ENCODE data around the gene KLLN. TPM values are rescaled to one million over a fixed set of nuclear protein-coding genes. Genes with fewer than 3 reads are reported as not detected.

The KLLN gene
- total and polyA plus RNA-seq, 9 of the 15 experiments (the other 6 are each of a cell fraction or from before 2014, with no cell fraction given): 0.07 to 0.40 (median 0.25) TPM

GRCh38 chr10:87826653-87827052 lies 36.7 kb downstream of the KLLN start (continued):
- TF ChIP-seq, protein P1, sequence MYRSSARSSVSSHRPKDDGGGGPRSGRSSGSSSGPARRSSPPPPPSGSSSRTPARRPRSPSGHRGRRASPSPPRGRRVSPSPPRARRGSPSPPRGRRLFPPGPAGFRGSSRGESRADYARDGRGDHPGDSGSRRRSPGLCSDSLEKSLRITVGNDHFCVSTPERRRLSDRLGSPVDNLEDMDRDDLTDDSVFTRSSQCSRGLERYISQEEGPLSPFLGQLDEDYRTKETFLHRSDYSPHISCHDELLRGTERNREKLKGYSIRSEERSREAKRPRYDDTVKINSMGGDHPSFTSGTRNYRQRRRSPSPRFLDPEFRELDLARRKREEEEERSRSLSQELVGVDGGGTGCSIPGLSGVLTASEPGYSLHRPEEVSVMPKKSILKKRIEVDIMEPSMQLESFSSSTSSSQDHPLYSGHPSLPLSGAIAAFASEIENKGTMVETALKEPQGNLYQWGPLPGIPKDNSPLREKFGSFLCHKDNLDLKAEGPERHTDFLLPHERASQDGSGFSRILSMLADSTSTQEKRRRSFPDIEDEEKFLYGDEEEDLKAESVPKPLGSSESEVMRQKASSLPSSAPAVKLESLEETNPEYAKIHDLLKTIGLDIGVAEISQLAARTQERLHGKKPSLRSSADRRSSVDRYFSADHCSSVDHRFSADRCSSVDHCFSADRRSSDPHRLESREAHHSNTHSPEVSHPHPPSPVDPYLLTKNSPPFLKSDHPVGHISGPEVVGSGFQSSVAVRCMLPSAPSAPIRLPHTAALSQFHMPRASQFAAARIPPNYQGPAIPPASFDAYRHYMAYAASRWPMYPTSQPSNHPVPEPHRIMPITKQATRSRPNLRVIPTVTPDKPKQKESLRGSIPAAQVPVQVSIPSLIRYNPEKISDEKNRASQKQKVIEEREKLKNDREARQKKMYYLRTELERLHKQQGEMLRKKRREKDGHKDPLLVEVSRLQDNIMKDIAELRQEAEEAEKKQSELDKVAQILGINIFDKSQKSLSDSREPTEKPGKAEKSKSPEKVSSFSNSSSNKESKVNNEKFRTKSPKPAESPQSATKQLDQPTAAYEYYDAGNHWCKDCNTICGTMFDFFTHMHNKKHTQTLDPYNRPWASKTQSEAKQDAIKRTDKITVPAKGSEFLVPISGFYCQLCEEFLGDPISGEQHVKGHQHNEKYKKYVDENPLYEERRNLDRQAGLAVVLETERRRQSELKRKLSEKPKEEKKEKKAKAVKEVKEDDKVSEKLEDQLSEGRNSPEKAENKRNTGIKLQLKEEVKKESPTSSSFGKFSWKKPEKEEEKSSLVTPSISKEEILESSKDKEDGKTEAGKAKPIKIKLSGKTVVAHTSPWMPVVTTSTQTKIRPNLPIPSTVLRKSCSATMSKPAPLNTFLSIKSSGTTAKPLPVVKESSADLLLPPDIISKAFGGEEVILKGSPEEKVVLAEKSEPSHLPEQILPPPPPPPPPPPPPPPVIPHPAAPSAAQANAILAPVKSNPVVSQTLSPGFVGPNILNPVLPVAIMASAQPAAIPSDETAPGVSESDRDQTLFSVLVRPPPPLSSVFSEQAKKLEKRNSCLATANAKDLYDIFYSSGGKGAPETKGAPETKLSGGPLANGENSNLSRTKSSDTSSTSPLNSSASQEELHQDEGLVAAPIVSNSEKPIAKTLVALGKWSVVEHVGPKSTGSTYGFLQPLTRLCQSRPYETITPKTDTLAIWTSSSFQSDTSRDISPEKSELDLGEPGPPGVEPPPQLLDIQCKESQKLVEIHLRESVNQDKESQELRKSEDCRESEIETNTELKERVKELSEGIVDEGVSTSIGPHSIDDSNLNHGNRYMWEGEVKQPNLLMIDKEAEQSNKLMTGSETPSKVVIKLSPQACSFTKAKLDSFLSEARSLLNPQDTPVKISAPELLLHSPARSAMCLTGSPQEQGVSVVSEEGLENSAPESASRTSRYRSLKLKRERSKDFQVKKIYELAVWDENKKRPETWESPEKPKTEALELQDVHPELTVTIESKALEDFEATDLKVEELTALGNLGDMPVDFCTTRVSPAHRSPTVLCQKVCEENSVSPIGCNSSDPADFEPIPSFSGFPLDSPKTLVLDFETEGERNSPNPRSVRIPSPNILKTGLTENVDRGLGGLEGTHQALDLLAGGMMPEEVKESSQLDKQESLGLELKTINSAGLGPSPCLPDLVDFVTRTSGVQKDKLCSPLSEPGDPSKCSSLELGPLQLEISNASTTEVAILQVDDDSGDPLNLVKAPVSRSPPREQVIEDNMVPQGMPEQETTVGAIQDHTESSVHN (IDR thresholded peaks at IDR 0.05; ENCODE audit: borderline replicate concordance in 1 of 2, low read depth in 1 of 2): no peak
- TF ChIP-seq FUS (optimal IDR thresholded peaks at IDR 0.05; ENCODE audit: low read depth, low read length): no peak
